HG03060 (cell line): Measurements from ENCODE around the gene SLC16A12.
"Not testable (repeated sequence)": the region's sequence is repeated elsewhere in the genome, so short reads cannot be mapped to it uniquely, and the experiment has no call there.

Experiments
- ATAC-seq: cut with Tn5 transposase; IDR thresholded peaks from one replicate; pipeline ENCODE4 v1.9.1; 2021; ENCODE audit warnings: low read depth, moderate number of reproducible peaks; ENCODE audit not compliant: unreplicated experiment

Gene SLC16A12

GRCh38 chr10:89550509-89550908 lies 15.1 kb upstream of the SLC16A12 start:
- no peak for ATAC-seq

DNA sequence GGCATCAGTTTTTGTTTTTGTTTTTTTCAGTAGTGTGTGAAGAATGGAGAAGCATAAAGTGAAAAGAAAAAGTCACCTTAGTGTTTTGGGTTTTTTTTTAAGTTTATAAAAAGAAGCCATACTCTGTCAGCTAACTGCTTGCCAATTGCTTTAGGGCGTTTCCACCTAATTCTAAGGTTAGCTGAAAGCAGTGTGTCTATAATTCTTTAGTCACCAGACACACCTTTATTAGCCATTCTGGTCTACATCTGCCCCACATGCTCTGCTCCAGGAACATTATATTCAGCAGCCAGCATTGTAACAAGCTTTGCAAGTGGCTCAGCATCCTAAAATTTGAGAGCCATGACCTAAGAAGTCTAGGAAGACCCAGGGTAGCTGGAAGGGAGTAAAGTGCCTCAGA lies 14.1 kb upstream of the SLC16A12 start:
- ATAC-seq: no peak

DNA sequence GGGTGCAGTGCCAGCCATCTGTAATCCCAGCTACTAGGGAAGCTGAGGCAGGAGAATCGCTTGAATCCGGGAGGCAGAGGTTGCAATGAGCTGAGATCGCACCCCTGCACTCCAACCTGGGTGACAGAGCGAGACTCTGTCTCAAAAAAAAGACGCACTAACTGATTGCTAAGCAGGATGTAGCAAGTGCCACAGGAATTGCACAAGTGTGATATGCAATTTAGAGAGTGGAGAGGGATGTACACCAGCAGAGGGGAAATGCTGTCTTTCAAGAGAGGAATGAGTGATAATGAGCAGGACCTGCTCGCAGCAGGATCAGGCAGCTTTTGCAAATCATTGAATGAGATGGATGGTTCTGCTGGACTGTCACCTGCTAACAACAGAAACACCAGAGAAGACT lies 13.3 kb upstream of the SLC16A12 start:
- ATAC-seq: no peak

DNA sequence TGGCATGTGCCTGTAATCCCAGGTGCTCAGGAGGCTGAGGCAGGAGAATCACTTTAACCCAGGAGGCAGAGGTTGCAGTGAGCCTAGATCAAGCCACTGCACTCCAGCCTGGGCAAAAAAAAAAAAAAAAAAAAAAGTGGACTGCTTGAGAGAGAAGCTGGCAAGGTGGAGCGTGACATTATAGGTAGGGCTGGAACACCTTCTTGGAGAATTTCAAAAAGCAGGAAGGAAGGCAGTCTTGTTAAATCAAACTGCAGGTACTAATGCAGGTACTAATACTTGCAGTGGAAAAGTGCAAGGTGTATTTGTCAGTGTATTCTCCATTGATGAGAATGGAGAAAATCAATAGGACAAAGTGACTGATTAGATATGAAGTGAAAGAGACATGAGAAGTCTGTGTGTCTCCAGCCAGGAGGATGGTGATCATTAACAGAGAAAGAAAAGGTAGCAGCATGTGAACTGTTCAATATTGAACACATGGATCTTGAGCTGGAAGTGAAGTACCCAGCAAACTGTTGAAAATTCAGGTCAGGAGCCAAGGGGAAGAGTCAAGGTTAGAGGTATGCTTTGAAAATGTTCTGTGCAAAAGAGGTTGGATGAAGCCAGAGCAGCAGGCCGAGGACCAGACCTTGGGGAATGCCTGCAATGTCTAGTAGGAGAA lies 12.6 kb upstream of the SLC16A12 start:
- ATAC-seq: no peak

DNA sequence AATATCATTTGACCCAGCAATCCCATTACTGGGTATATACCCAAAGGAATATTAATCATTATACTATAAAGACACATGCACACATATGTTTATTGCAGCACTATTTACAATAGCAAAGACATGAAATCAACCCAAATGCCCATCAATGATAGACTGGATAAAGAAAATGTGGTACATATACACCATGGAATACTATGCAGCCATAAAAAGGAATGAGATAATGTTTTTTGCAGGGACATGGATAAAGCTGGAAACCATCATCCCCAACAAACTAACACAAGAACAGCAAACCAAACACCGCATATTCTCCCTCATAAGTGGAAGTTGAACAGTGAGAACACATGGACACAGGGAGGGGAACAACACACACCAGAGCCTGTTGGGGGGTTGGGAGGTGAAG lies 11.3 kb upstream of the SLC16A12 start:
- ATAC-seq: not testable (repeated sequence)

DNA sequence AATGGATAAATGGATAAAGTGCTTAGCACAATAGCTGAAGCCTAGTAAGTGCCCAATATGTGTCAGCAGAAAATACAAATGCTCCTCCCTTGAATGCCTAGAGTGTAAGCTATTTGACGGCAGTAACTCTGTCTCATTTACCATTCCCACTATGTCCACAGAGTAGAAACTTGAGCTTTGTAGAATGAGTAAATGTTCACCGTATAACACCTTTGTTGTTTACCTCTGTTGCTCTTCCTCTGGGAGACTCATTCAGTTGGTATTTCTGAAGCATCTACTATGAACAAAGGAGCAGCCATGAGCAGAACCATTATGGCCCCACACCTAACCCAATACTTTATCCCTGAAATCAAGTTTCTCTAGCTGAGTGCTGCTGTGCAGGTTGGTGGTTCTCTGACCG lies 8.4 kb upstream of the SLC16A12 start:
- no peak for ATAC-seq

GRCh38 chr10:89540420-89540949 lies 5.1 kb upstream of the SLC16A12 start:
- no peak for ATAC-seq

- ATAC-seq: no peak
These were observed 2.0 kb upstream of the SLC16A12 start for GRCh38 chr10:89537364-89537763.

DNA sequence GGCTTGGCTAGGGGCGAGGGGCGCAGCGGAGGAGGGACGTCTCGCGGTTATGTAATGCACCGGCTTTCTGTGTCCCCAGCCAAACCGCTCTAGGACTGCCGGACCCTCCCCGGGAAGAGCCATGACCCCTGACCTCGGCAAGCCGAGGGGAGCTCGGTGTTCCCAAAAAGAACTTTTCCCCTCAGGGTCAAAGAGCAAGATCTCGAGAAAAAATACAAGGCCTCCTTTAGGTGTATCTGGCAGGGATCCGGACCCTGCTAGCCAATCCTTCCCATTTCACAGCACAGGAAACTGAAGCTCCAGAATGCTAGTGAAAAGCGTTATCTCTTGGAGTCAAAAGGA lies 590 bp upstream of the SLC16A12 start:
- ATAC-seq: no peak

GRCh38 chr10:89534826-89535166 lies 598 bp downstream of the SLC16A12 start:
- ATAC-seq: no peak

DNA sequence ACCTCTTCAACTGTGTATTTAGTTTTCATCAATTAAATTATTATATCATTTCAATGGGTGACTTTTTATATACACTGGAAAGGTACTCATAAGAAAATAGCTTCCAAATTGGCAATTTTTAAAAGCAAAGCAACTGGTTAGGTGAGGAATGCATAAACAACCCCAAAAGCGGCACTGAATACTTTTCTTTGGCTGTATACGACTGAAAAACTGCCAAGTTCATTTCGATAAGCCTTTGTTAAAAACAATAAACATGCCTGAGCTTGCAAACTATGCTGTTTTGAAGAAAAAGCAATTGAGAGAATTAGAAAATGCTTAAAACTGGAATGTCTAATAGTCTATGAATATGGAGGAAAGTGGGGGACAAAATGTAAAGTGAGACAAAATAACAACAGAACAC lies 2.9 kb downstream of the SLC16A12 start:
- no peak for ATAC-seq

GRCh38 chr10:89531359-89531758 lies 4.0 kb downstream of the SLC16A12 start:
- ATAC-seq: no peak

GRCh38 chr10:89529711-89530110 lies 5.7 kb downstream of the SLC16A12 start:
- not testable (repeated sequence) for ATAC-seq

GRCh38 chr10:89526358-89526757 lies 9.0 kb downstream of the SLC16A12 start:
- no peak for ATAC-seq

DNA sequence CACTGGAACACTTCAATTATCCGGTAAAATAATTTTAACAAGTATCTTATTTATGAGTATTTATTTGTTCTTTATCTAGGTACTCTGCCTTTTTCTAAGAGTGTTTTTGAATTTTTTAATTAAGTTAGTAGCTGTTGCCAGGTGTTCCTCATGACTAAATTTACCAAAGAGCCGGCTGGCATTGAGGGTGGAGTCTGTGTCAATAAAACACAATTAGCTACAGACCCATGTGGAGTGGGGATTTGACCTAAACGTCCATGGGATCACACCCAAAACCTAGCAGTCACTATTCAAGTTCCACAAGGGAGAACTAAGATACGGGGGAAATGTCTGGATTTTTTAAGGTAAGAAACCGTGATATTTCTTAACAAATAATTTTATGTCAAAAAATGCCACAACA lies 9.8 kb downstream of the SLC16A12 start:
- no peak for ATAC-seq

DNA sequence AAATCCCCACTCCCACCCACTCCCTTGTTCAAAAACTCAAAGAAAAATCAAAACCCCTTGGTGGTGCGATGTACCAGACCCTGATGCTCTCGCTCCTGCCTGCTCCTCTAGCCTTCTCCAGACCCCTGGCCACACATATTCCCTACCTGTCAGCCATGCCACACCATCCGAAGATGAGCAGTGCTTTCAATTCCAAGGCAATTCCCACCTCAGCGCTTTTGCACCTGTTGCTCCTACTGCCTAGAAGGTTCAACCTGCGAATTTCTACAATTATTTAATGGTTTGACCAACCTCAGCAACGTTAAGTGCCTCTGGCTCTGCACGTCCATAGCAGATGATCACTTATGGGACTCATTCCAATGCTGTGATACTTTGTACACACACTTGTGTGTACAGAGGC lies 11.1 kb downstream of the SLC16A12 start:
- no peak for ATAC-seq

- no peak for ATAC-seq
These were observed 12.1 kb downstream of the SLC16A12 start for GRCh38 chr10:89523274-89523673.

DNA sequence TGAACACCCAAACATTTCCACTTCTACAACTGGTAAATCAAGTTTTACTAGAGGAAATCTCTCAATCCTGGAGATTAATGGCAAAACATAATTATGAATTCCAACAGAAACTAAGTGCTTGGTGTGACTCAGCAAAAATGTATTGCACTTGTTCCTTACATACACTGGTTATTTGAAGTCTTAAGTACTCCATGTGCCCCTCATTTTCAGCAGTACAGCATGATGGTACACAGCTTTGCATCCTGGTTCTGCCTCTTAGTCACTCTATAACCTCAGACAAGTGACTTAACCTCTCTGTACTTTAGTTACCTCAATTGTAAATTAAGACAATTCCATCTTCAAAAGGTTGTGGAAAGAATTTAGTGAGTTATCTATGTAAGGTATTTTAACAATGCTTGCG lies 12.9 kb downstream of the SLC16A12 start:
- no peak for ATAC-seq

GRCh38 chr10:89521368-89521767 lies 14.0 kb downstream of the SLC16A12 start:
- no peak for ATAC-seq

GRCh38 chr10:89520706-89521105 lies 14.7 kb downstream of the SLC16A12 start:
- no peak for ATAC-seq

- ATAC-seq: no peak
These were observed 16.2 kb downstream of the SLC16A12 start for GRCh38 chr10:89518876-89519842.

- no peak for ATAC-seq
These were observed 17.3 kb downstream of the SLC16A12 start for GRCh38 chr10:89518108-89518507.
